ENCODE measurements around the gene SPOCK1.
"Not testable (repeated sequence)": the region's sequence is repeated elsewhere in the genome, so short reads cannot be mapped to it uniquely, and the experiment has no call there.

Gene SPOCK1

GRCh38 chr5:137016783-137017324 is 482.3 kb downstream of the SPOCK1 start:
- no peak for DNase-seq (ENCODE audit: low read depth)

DNA sequence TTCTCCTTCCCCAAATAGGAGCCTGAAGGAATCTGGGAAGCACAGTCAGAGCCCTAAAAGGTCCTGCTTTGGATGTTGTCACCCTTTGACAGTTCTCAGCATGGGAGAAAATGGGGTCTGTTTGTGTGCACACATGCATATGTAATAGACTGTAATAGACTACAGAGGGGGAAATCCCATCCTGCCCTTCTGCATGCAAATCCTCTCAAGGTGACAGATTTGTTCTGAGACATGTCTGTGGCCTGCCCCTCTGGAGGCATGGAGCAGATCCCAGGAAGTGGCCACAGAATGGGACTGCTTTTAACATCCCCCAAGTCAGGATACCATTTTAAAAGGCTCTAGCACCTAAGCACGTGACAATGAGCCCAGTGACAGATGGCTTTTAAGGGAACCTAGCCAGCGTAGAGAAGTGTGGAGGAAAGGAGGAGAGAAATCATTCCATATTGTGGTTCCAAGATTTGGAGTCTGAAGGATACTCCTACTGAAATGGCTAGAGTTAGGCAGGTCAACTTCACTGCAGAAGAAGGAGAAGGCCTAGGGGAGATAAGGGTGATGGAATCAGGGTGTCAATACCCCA is 483.5 kb downstream of the SPOCK1 start:
- no peak for DNase-seq (ENCODE audit: low read depth)

GRCh38 chr5:137014731-137015130 is 484.4 kb downstream of the SPOCK1 start:
- DNase-seq (ENCODE audit: low read depth): no peak

GRCh38 chr5:137010226-137010625 is 488.9 kb downstream of the SPOCK1 start:
- DNase-seq (ENCODE audit: low read depth): no peak

DNA sequence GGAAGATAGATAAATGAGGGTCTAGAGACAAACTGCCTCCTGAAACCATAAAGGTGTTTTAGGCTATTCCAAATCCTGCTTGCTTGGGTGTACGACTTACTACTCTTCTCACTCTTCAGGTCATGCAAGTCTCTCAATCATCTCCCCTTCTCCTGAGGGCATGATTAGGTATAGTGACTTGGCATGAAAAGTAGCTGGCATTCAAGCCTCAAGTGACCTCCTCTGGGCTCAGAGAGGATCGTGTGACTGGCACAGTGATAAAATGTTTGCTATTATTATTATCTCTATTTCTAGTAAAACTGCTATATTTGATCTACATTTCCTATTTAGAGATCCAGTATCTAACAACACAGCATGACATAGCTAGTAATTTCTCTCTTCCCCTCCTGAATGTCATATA is 494.8 kb downstream of the SPOCK1 start:
- no peak for DNase-seq (ENCODE audit: low read depth)

- DNase-seq (ENCODE audit: low read depth): no peak
Measured at GRCh38 chr5:137001026-137001569, 498.0 kb downstream of the SPOCK1 start.

- no peak for DNase-seq (ENCODE audit: low read depth)
Measured at GRCh38 chr5:136999787-137000186, 499.3 kb downstream of the SPOCK1 start.

- DNase-seq (ENCODE audit: low read depth): no peak
Measured at GRCh38 chr5:136998854-136999357, 500.2 kb downstream of the SPOCK1 start.

- DNase-seq (ENCODE audit: low read depth): no peak
Measured at GRCh38 chr5:136994154-136994553, 505.0 kb downstream of the SPOCK1 start.

DNA sequence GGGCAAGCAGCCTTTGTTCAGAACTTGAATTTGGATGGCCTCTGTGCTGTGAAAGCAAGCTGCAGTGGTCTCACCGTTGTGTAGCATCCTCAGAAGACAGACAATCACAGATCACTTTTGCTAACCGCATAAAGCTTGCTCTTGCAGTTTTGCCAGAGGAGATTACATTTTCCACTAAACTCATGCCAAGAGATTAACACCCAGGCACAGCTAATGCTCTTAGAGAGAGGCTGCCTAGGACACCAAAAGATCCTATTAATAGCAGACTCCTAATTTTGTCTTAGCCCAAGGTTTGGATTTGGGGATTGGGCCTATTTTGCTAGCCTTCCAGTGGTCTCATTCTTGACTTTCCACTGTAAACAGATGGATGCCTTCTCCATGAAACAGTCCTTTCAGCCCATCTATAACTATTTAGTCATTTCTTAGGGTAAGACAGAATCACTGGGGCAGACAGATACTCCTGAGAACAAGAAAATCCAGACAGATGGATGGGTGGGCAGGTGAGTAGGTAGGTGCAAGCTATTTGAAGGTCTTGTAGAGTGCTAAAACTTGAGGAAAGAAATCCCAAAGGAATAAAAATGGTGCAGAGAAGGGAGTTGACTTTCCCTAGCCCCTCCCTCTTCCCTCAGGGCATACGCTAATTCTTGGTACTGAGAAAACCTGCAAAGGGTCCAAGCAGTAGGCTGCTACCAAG is 506.2 kb downstream of the SPOCK1 start:
- DNase-seq (ENCODE audit: low read depth): no peak

- no peak for DNase-seq (ENCODE audit: low read depth)
Measured at GRCh38 chr5:136985785-136986475, 513.2 kb downstream of the SPOCK1 start.

GRCh38 chr5:136984772-136985446 is 514.2 kb downstream of the SPOCK1 start:
- no peak for DNase-seq (ENCODE audit: low read depth)

- DNase-seq (ENCODE audit: low read depth): no peak
Measured at GRCh38 chr5:136981936-136982335, 517.2 kb downstream of the SPOCK1 start.

- no peak for DNase-seq (ENCODE audit: low read depth)
Measured at GRCh38 chr5:136979131-136979530, 520.0 kb downstream of the SPOCK1 start.

DNA sequence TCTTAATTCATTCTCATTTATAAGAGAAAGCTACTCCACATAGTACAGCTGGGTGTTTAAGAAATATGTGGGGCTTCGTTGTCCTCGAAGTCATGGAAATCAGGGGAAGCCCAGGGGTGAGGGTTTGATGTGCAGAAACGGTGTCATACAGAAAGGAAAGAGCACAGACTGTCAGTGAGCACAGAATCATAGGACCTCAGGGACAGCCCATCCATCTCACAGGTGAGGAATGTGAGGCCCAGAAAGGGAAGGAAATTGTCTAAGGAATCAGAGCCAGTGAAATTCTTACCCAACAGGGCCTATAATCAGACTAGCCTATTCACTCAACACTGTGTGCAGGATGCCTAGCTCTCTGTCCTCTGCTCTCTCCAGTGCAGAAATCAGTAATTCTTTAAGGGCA is 535.6 kb downstream of the SPOCK1 start:
- DNase-seq (ENCODE audit: low read depth): no peak

DNA sequence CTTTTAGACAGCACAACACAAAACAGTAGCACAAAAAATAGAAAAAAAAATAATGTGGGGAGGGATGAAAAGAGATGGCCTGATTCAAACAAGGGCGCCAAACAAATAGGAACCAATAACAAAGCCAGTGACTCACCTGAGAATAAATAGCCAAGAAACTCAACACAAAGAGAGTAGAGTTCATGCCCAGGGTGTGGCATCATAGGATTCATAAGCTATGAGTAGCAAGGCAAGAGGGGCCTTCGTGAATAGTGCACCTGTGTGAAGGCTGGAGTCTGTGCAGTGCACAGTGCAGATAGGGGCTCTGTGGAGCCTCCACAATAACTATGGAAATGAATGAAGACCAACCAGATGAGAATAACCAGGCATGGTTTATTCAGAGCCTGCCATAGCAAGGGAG is 541.7 kb downstream of the SPOCK1 start:
- DNase-seq (ENCODE audit: low read depth): no peak

DNA sequence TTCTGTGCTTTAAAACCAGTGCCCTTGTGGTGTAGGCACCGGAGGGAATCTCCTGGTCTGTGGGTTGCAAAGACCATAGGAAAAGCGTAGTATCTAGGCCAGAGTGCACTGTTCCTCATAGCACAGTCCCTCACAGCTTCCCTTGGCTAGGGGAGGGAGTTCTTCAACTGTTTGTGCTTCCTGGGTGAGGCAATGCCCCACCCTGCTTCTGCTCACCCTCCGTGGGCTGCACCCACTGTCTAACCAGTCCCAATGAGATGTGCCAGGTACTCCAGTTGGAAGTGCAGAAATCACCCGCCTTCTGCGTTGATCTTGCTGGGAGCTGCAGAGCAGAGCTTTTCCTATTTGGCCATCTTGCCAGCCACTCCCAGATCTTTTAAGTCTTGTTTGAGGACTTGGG is 545.0 kb downstream of the SPOCK1 start:
- DNase-seq (ENCODE audit: low read depth): not testable (repeated sequence)

- not testable (repeated sequence) for DNase-seq (ENCODE audit: low read depth)
Measured at GRCh38 chr5:136953346-136954069, 545.6 kb downstream of the SPOCK1 start.

GRCh38 chr5:136927571-136927970 is 571.6 kb downstream of the SPOCK1 start:
- no peak for DNase-seq (ENCODE audit: low read depth)

DNA sequence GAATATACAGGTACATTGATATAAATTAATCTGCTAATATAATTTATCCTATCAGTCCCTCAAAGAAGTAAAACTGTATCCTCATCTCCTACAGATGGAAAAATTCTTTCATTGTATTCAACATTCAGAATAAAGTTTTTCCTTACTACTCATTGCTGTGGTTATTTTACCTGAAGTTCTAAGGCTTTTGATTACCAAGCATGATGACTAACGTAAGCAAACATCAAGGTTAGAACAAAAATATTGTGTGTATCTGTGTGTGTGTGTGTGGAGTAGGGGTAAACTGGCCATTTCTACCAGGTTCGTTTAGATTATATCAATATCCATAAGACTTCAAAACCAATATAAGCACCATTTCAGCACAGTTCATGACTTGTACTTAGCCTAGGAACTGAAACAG is 573.1 kb downstream of the SPOCK1 start:
- DNase-seq (ENCODE audit: low read depth): no peak

Data from activated T-cell treated with anti-CD3 and anti-CD28 coated beads for 24 hours (primary cell).